ENCODE results near the gene PWWP2B. TPM values are rescaled to one million over a fixed set of nuclear protein-coding genes. Genes with fewer than 3 reads are reported as not detected.

Gene PWWP2B
- total and polyA plus RNA-seq, 2 of the 8 experiments (the other 6 are each of a cell fraction or from before 2014, with no cell fraction given) = 5.3 to 10.8 TPM

DNA sequence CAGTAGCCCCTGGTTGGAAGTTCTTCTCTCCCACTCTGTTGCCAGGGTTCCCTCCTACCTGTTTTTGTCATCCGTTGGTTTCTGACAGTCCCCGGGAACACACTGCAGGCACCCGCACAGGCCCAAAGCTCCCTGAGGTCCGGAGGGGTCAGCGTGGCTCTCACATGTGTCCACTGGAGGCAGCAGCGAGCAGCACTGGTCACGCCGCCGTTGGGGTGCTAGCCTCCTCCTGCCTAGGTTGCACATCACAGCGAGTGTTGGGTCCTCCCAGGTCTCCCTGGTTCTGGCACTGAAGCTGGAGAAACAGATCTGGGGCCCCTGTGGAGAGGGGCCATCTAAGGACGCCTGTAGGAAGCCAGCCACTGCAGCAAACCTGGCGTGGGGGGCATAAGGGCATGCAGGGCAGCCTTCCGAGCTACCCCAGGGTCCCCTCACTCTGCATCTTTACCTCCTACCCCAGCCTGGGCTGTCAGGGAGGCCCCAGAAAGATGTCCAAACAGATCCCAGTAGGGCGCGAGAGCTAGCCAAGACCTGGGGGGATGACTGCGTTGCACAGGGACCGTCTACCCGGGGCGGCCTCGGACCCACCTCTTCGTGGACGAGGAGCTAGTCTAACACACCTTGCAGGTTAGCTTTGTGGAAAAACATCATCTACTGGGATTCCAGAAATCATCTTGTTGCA, 36.1 kb upstream of the PWWP2B start (continued):
- TF ChIP-seq, protein P1, sequence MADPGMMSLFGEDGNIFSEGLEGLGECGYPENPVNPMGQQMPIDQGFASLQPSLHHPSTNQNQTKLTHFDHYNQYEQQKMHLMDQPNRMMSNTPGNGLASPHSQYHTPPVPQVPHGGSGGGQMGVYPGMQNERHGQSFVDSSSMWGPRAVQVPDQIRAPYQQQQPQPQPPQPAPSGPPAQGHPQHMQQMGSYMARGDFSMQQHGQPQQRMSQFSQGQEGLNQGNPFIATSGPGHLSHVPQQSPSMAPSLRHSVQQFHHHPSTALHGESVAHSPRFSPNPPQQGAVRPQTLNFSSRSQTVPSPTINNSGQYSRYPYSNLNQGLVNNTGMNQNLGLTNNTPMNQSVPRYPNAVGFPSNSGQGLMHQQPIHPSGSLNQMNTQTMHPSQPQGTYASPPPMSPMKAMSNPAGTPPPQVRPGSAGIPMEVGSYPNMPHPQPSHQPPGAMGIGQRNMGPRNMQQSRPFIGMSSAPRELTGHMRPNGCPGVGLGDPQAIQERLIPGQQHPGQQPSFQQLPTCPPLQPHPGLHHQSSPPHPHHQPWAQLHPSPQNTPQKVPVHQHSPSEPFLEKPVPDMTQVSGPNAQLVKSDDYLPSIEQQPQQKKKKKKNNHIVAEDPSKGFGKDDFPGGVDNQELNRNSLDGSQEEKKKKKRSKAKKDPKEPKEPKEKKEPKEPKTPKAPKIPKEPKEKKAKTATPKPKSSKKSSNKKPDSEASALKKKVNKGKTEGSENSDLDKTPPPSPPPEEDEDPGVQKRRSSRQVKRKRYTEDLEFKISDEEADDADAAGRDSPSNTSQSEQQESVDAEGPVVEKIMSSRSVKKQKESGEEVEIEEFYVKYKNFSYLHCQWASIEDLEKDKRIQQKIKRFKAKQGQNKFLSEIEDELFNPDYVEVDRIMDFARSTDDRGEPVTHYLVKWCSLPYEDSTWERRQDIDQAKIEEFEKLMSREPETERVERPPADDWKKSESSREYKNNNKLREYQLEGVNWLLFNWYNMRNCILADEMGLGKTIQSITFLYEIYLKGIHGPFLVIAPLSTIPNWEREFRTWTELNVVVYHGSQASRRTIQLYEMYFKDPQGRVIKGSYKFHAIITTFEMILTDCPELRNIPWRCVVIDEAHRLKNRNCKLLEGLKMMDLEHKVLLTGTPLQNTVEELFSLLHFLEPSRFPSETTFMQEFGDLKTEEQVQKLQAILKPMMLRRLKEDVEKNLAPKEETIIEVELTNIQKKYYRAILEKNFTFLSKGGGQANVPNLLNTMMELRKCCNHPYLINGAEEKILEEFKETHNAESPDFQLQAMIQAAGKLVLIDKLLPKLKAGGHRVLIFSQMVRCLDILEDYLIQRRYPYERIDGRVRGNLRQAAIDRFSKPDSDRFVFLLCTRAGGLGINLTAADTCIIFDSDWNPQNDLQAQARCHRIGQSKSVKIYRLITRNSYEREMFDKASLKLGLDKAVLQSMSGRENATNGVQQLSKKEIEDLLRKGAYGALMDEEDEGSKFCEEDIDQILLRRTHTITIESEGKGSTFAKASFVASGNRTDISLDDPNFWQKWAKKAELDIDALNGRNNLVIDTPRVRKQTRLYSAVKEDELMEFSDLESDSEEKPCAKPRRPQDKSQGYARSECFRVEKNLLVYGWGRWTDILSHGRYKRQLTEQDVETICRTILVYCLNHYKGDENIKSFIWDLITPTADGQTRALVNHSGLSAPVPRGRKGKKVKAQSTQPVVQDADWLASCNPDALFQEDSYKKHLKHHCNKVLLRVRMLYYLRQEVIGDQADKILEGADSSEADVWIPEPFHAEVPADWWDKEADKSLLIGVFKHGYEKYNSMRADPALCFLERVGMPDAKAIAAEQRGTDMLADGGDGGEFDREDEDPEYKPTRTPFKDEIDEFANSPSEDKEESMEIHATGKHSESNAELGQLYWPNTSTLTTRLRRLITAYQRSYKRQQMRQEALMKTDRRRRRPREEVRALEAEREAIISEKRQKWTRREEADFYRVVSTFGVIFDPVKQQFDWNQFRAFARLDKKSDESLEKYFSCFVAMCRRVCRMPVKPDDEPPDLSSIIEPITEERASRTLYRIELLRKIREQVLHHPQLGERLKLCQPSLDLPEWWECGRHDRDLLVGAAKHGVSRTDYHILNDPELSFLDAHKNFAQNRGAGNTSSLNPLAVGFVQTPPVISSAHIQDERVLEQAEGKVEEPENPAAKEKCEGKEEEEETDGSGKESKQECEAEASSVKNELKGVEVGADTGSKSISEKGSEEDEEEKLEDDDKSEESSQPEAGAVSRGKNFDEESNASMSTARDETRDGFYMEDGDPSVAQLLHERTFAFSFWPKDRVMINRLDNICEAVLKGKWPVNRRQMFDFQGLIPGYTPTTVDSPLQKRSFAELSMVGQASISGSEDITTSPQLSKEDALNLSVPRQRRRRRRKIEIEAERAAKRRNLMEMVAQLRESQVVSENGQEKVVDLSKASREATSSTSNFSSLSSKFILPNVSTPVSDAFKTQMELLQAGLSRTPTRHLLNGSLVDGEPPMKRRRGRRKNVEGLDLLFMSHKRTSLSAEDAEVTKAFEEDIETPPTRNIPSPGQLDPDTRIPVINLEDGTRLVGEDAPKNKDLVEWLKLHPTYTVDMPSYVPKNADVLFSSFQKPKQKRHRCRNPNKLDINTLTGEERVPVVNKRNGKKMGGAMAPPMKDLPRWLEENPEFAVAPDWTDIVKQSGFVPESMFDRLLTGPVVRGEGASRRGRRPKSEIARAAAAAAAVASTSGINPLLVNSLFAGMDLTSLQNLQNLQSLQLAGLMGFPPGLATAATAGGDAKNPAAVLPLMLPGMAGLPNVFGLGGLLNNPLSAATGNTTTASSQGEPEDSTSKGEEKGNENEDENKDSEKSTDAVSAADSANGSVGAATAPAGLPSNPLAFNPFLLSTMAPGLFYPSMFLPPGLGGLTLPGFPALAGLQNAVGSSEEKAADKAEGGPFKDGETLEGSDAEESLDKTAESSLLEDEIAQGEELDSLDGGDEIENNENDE (IDR thresholded peaks at IDR 0.05; ENCODE audit: insufficient replicate concordance, low read length) = no peak
- TF ChIP-seq JUN (IDR thresholded peaks at IDR 0.05; ENCODE audit: low read depth, low read length) = no peak
- no peak for TF ChIP-seq BCL11A (IDR thresholded peaks at IDR 0.05; ENCODE audit: low read depth in 2 of 2, low read length in 2 of 2)
- TF ChIP-seq EGR1 (IDR thresholded peaks at IDR 0.05; ENCODE audit: borderline replicate concordance, low read depth, low read length) = no peak
- no peak for TF ChIP-seq CHD2 (IDR thresholded peaks at IDR 0.05; ENCODE audit: low read length)
- TF ChIP-seq YY1 (IDR thresholded peaks at IDR 0.05; ENCODE audit: low read depth, low read length) = no peak
- no peak for TF ChIP-seq EP300 (IDR thresholded peaks at IDR 0.05; ENCODE audit: borderline replicate concordance in 1 of 2, low read depth in 2 of 2, low read length in 2 of 2)
- TF ChIP-seq RFX5 (IDR thresholded peaks at IDR 0.05; ENCODE audit: borderline replicate concordance, low read depth, low read length) = no peak
- no peak for TF ChIP-seq SP2 (IDR thresholded peaks at IDR 0.05; ENCODE audit: low read length)
- peak; percentile 80; the same call in 1 of the 2 replicates for TF ChIP-seq GABPA (IDR thresholded peaks at IDR 0.05; ENCODE audit: borderline replicate concordance, insufficient read depth, low read length)
- TF ChIP-seq ASH2L (IDR thresholded peaks at IDR 0.05; ENCODE audit: low read length) = no peak

All from H1 (cell line).